Transverse colon (tissue), 4 donors: Measurements from ENCODE around the gene PYGB. TPM values are rescaled to one million over a fixed set of nuclear protein-coding genes. Genes with fewer than 3 reads are reported as not detected.

ENCODE experiments used
- DNase-seq: peaks from one replicate; pipeline ENCODE4 v3.0.0-alpha.2; 2019
- H3K27ac ChIP-seq, 4 donors: fragments of 200-600 bp; sonication (generic); 2 replicates each; pipeline ENCODE4 v1.5.1; 2016 to 2018; ENCODE audit warnings: inconsistent platforms in 4 of 4
- H3K27me3 ChIP-seq: fragments of 200-600 bp; sonication (generic); 2 replicates; pipeline ENCODE4 v1.5.1; 2017; ENCODE audit warnings: inconsistent platforms
- H3K36me3 ChIP-seq, 4 donors: fragments of 200-600 bp; sonication (generic); 2 replicates each; pipeline ENCODE4 v1.5.1; 2017 to 2019; ENCODE audit warnings: inconsistent platforms in 4 of 4
- H3K4me1 ChIP-seq, 4 donors: fragments of 200-600 bp; sonication (generic); 2 replicates each; pipeline ENCODE4 v1.5.1; 2017 to 2020; ENCODE audit warnings: inconsistent platforms in 4 of 4
- H3K4me3 ChIP-seq, 4 donors: fragments of 200-600 bp; sonication (generic); 1 replicate in 1 of 4; 2 replicates in 3 of 4; pipeline versions ENCODE4 v1.5.1 to v1.6.1; 2017 to 2019; ENCODE audit warnings: inconsistent platforms in 4 of 4
- H3K9me3 ChIP-seq, 2 donors: fragments of 200-600 bp; sonication (generic); 2 replicates each; pipeline ENCODE4 v1.5.1; 2017 to 2019; ENCODE audit warnings: inconsistent platforms in 2 of 2
- CTCF ChIP-seq, 5 experiments: fragments of 200-600 bp in 3 of 5; fragments of 450-650 bp in 2 of 5; sonication (generic) in 3 of 5; IDR thresholded peaks; 1 replicate in 2 of 5; 2 replicates in 3 of 5; pipeline ENCODE4 v1.5.1; 2016 to 2017; ENCODE audit warnings: antibody characterized with exemption in 5 of 5, inconsistent platforms in 3 of 5, mild to moderate bottlenecking in 2 of 5, moderate library complexity in 1 of 5
- EP300 ChIP-seq: sonication (generic); formaldehyde crosslinking; IDR thresholded peaks from one replicate; pipeline ENCODE4 v1.6.1; 2017; ENCODE audit warnings: antibody characterized with exemption, low read depth
- POLR2A ChIP-seq: fragments of 450-650 bp; IDR thresholded peaks from one replicate; pipeline ENCODE4 v1.6.1; 2016; ENCODE audit warnings: antibody characterized with exemption, mild to moderate bottlenecking, moderate library complexity
- POLR2AphosphoS5 ChIP-seq, 3 donors: sonication (generic); formaldehyde crosslinking; IDR thresholded peaks; one replicate each; pipeline ENCODE4 v1.6.1; 2016; ENCODE audit warnings: antibody characterized with exemption in 3 of 3
- WGBS, 2 donors: methylation state at CpG; one replicate each; pipeline ENCODE4 v1.1.5; 2018; ENCODE audit warnings: low coverage in 1 of 2; 5-methylcytosine and 5-hydroxymethylcytosine counted together
- in situ Hi-C, 4 donors: fragments of 200-750 bp; cut with MboI; loops; one replicate each; pipeline versions ENCODE4 v1.15.0 to v1.15.1; 2017; ENCODE audit warnings: low sequenced_read_pairs in 3 of 4, low pct_ligation_motif_present in 1 of 4, low pct_unique_long_range_greater_than_20kb in 1 of 4
- intact Hi-C: fragments of 100-400 bp; cut with DNase I; formaldehyde crosslinking; loops from one replicate; pipeline ENCODE4 v1.15.1; 2023; ENCODE audit warnings: low total_unique reads
- total RNA-seq, 4 donors: library from RNA; depleted of rRNA; stranded (reverse); fragments of >200 nt; gene quantifications; one replicate each; pipeline ENCODE4 v1.1.0, GENCODE V29; 2016

PYGB gene
- total RNA-seq, 4 donors from 2014 or later: 195 to 554 (median 359) TPM

GRCh38 chr20:25252230-25252651 is 4.4 kb downstream of the PYGB start:
- WGBS, 2 donors: 59% methylated on average over 6 of the region's 6 CpGs; no CpG with 5 or more reads in 1 of the 2 donors
- no peak for TF ChIP-seq POLR2AphosphoS5 (IDR thresholded peaks at IDR 0.05)
- no peak for TF ChIP-seq EP300
- TF ChIP-seq POLR2A: no peak
- TF ChIP-seq CTCF (IDR thresholded peaks at IDR 0.05): no peak
- H3K4me1 ChIP-seq: peaks cover 49 to 84% (median 76%) of the 10 kb centered on the region in 4 donors
- H3K9me3 ChIP-seq: no peaks in the 10 kb centered on the region
- peak overlapping the region; percentile 92 to 98 (median 98) for H3K27ac ChIP-seq
- in situ Hi-C loops: no loop called here
- H3K27me3 ChIP-seq: no peaks in the 10 kb centered on the region
- intact Hi-C loops: no loop called here
- no peaks in the 10 kb centered on the region for H3K36me3 ChIP-seq
- peak overlapping the region in 1 of 4 donors; percentile 2 for H3K4me3 ChIP-seq
- peak; percentile 39 for DNase-seq

- intact Hi-C loops (no loop called here), in situ Hi-C loops (no loop called here)
- Histone ChIP-seq H3K9me3 (no peaks in the 10 kb centered on the region), H3K27me3 (no peaks in the 10 kb centered on the region), H3K27ac (peak overlapping the region; percentile 92 to 98 (median 98)), H3K36me3 (no peaks in the 10 kb centered on the region), H3K4me3 (no peak overlapping the region), H3K4me1 (peaks cover 52 to 90% (median 79%) of the 10 kb centered on the region in 4 donors)
- WGBS, 2 donors: 47 to 81% methylated on average over 3 to 6 of the region's 6 CpGs
- TF ChIP-seq EP300 (no peak), CTCF (IDR thresholded peaks at IDR 0.05) (no peak), POLR2AphosphoS5 (IDR thresholded peaks at IDR 0.05) (peak in 2 of 3 donors; percentile 6 to 57), POLR2A (no peak)
- DNase-seq: peak; percentile 57
Measured at GRCh38 chr20:25252686-25253421, 5.0 kb downstream of the PYGB start.

GRCh38 chr20:25253606-25254275 is 5.9 kb downstream of the PYGB start:
- Histone ChIP-seq H3K4me3 (no peak overlapping the region), H3K9me3 (no peaks in the 10 kb centered on the region), H3K4me1 (peaks cover 52 to 98% (median 84%) of the 10 kb centered on the region in 4 donors), H3K27me3 (no peaks in the 10 kb centered on the region), H3K27ac (peak overlapping the region; percentile 92 to 98 (median 98)), H3K36me3 (no peaks in the 10 kb centered on the region)
- 81 to 82% methylated on average over 7 to 11 of the region's 11 CpGs for WGBS, 2 donors
- DNase-seq: peak; percentile 8
- in situ Hi-C loops (no loop called here), intact Hi-C loops (no loop called here)
- TF ChIP-seq POLR2A (no peak), EP300 (no peak), CTCF (IDR thresholded peaks at IDR 0.05) (no peak), POLR2AphosphoS5 (IDR thresholded peaks at IDR 0.05) (no peak)

GRCh38 chr20:25254571-25254970 is 6.7 kb downstream of the PYGB start:
- DNase-seq: peak; percentile 3
- H3K27ac ChIP-seq: peak overlapping the region; percentile 61 to 97 (median 80)
- TF ChIP-seq CTCF (IDR thresholded peaks at IDR 0.05) (no peak), POLR2A (no peak), EP300 (no peak), POLR2AphosphoS5 (IDR thresholded peaks at IDR 0.05) (no peak)
- 56 to 81% methylated on average over 2 to 5 of the region's 5 CpGs for WGBS, 2 donors
- no peaks in the 10 kb centered on the region for H3K9me3 ChIP-seq
- no peaks in the 10 kb centered on the region for H3K36me3 ChIP-seq
- H3K4me1 ChIP-seq: peaks cover 52 to 92% (median 78%) of the 10 kb centered on the region in 4 donors
- in situ Hi-C loops: no loop called here
- no peak overlapping the region for H3K4me3 ChIP-seq
- intact Hi-C loops: no loop called here
- H3K27me3 ChIP-seq: no peaks in the 10 kb centered on the region
